Fibroblast of lung (primary cell): Measurements from ENCODE around the gene GPX8. TPM values are rescaled to one million over a fixed set of nuclear protein-coding genes. Genes with fewer than 3 reads are reported as not detected.

ENCODE experiments used
- DNase-seq, 2 donors: peaks; one replicate each; pipeline versions ENCODE4 v3.0.0 to v3.0.0-alpha.2; 2010; ENCODE audit warnings: low read depth in 2 of 2
- H2AFZ ChIP-seq: 2 replicates; pipeline ENCODE4 v1.5.1; 2012; ENCODE audit warnings: low read length, control low read depth, inconsistent platforms
- H3K27ac ChIP-seq: 2 replicates; pipeline ENCODE4 v1.5.1; 2011; ENCODE audit warnings: low read length, control low read depth; ENCODE audit not compliant: insufficient read depth
- H3K27me3 ChIP-seq: 2 replicates; pipeline ENCODE4 v1.5.1; 2011; ENCODE audit warnings: mild to moderate bottlenecking, low read length; ENCODE audit not compliant: control insufficient read depth, insufficient read depth
- H3K36me3 ChIP-seq: 2 replicates; pipeline ENCODE4 v1.5.1; 2011; ENCODE audit warnings: low read length; ENCODE audit not compliant: control insufficient read depth, insufficient read depth
- H3K4me1 ChIP-seq: 2 replicates; pipeline ENCODE4 v1.5.1; 2011; ENCODE audit warnings: low read length; ENCODE audit not compliant: control insufficient read depth, insufficient read depth; ENCODE audit errors: extremely low read depth
- H3K4me2 ChIP-seq: 2 replicates; pipeline ENCODE4 v1.5.1; 2011; ENCODE audit warnings: low read length, control low read depth; ENCODE audit not compliant: insufficient read depth; ENCODE audit errors: extremely low read depth
- H3K4me3 ChIP-seq, 4 experiments: fragments of 200-600 bp in 1 of 4; sonication (generic) in 1 of 4; replicated peaks in 1 of 4; 2 replicates each; pipeline ENCODE4 v1.5.1; 2011 to 2016; ENCODE audit warnings: low read length in 4 of 4, low read depth in 3 of 4, mild to moderate bottlenecking in 3 of 4, control low read depth in 2 of 4, inconsistent platforms in 1 of 4, mixed read lengths in 1 of 4; ENCODE audit not compliant: insufficient read depth in 1 of 4; ENCODE audit errors: control extremely low read depth in 1 of 4
- H3K79me2 ChIP-seq: 2 replicates; pipeline ENCODE4 v1.5.1; 2012; ENCODE audit warnings: mild to moderate bottlenecking, low read length, inconsistent platforms; ENCODE audit not compliant: control insufficient read depth, insufficient read depth
- H3K9ac ChIP-seq: 2 replicates; pipeline ENCODE4 v1.5.1; 2011; ENCODE audit warnings: mild to moderate bottlenecking, low read length, control low read depth; ENCODE audit not compliant: insufficient read depth
- H3K9me3 ChIP-seq: 2 replicates; pipeline ENCODE4 v1.5.1; 2012; ENCODE audit warnings: low read depth, low read length; ENCODE audit not compliant: control insufficient read depth, insufficient read depth
- H4K20me1 ChIP-seq: 2 replicates; pipeline ENCODE4 v1.5.1; 2011; ENCODE audit warnings: low read length; ENCODE audit not compliant: control insufficient read depth, insufficient read depth; ENCODE audit errors: extremely low read depth
- CTCF ChIP-seq, 2 donors: IDR thresholded peaks in 1 of 2; conservative IDR thresholded peaks in 1 of 2; 1 replicate in 1 of 2; 2 replicates in 1 of 2; pipeline ENCODE4 v1.5.1; 2011 to 2012; ENCODE audit warnings: low read length in 2 of 2, control low read depth in 1 of 2, inconsistent platforms in 1 of 2, low read depth in 1 of 2, mild to moderate bottlenecking in 1 of 2
- EZH2 ChIP-seq: IDR thresholded peaks from 2 replicates; pipeline ENCODE4 v1.5.1; 2012; ENCODE audit warnings: low read length, control low read depth, mild to moderate bottlenecking; ENCODE audit errors: missing control alignments
- polyA plus RNA-seq, 2 donors: library from polyadenylated mRNA; depleted of rRNA in 1 of 2; stranded (reverse) in 1 of 2; unstranded in 1 of 2; fragments of >200 nt; gene quantifications; 2 replicates each; pipeline ENCODE4 v1.2.1, GENCODE V29; 2011 to 2012; ENCODE audit warnings: missing spikeins in 1 of 2
- total RNA-seq: library from RNA; depleted of rRNA; stranded (reverse); fragments of >200 nt; gene quantifications from 2 replicates; pipeline ENCODE4 v1.2.1, GENCODE V29; 2014

GPX8 gene
- total and polyA plus RNA-seq, 2 donors (not counting 1 experiment from before 2014, with no cell fraction given) = 84.7 to 241 TPM

DNA sequence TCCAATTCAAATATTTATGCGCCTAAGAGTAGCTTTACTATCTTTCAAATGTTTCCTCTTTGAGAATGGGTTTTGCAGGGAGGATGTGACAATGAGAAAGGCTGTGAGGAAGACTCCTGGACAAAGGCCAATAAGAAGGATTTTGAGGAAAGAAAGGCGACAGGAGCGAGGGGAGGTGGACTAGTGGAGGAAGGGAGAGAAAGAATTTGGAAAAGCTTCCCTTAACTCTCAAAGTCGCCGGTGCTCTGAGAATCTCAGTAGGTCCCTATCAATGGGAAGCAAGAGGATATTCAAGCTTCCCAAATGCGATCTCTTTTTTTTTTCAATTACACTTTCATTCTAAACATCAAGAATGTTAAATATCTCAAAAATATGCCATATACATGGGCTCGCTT lies 15.8 kb downstream of the GPX8 start:
- H3K4me1 ChIP-seq = peaks cover 6% of the 10 kb centered on the region
- peaks cover 39% of the 10 kb centered on the region for H3K27me3 ChIP-seq
- no peak overlapping the region for H3K9ac ChIP-seq
- no peak overlapping the region for H2AFZ ChIP-seq
- peak overlapping the region; percentile 84 for H3K4me2 ChIP-seq
- TF ChIP-seq EZH2 (no peak), CTCF (conservative IDR thresholded peaks at IDR 0.05 in 1 of 2, IDR thresholded peaks at IDR 0.05 in 1 of 2; ENCODE audit: low read depth in 1 of 2, low read length in 2 of 2) (no peak)
- no peaks in the 10 kb centered on the region for H3K79me2 ChIP-seq
- no peak for DNase-seq
- H3K9me3 ChIP-seq = no peaks in the 10 kb centered on the region
- no peaks in the 10 kb centered on the region for H3K36me3 ChIP-seq
- H3K27ac ChIP-seq = no peak overlapping the region
- peak overlapping the region in 3 of 4 experiments; percentile 33 to 45 (median 44) for H3K4me3 ChIP-seq
- H4K20me1 ChIP-seq = no peaks in the 10 kb centered on the region

- peak overlapping the region; percentile 34 for H2AFZ ChIP-seq
- H4K20me1 ChIP-seq = no peaks in the 10 kb centered on the region
- H3K9me3 ChIP-seq = no peaks in the 10 kb centered on the region
- TF ChIP-seq EZH2 (peak; percentile 53), CTCF (conservative IDR thresholded peaks at IDR 0.05 in 1 of 2, IDR thresholded peaks at IDR 0.05 in 1 of 2; ENCODE audit: low read depth in 1 of 2, low read length in 2 of 2) (peak in 1 of 2 donors; percentile 4)
- peaks cover 40% of the 10 kb centered on the region for H3K27me3 ChIP-seq
- no peak overlapping the region for H3K27ac ChIP-seq
- DNase-seq = peak in 1 of 2 donors; percentile 14
- no peaks in the 10 kb centered on the region for H3K79me2 ChIP-seq
- H3K4me2 ChIP-seq = peak overlapping the region; percentile 84
- peaks cover 6% of the 10 kb centered on the region for H3K4me1 ChIP-seq
- no peaks in the 10 kb centered on the region for H3K36me3 ChIP-seq
- H3K9ac ChIP-seq = no peak overlapping the region
- H3K4me3 ChIP-seq = peak overlapping the region; percentile 10 to 45 (median 38)
These were observed 16.3 kb downstream of the GPX8 start for GRCh38 chr5:55176176-55176818.

DNA sequence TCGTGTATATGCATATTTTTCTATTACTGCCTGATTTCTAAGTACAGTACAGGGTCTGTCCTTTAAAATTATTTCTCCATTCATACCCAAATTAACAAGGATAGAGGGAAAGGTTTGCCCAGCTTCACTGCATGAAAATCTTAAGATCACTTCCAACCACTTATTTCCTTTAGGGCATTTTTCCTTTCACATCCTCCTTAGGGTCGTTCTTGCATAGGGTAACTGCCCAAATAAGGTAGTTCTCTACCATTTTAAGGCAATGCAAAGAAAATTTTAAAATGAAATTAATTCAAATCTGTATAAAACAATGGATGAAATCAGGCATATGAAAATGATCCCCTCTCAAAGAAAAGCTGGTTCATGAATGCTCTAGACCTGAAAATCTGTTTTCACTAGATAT lies 17.1 kb downstream of the GPX8 start:
- peaks cover 40% of the 10 kb centered on the region for H3K27me3 ChIP-seq
- H2AFZ ChIP-seq = no peak overlapping the region
- no peak overlapping the region for H3K9ac ChIP-seq
- no peaks in the 10 kb centered on the region for H3K36me3 ChIP-seq
- H3K4me3 ChIP-seq = no peak overlapping the region
- no peaks in the 10 kb centered on the region for H3K79me2 ChIP-seq
- no peaks in the 10 kb centered on the region for H4K20me1 ChIP-seq
- no peak for DNase-seq
- peaks cover 6% of the 10 kb centered on the region for H3K4me1 ChIP-seq
- H3K4me2 ChIP-seq = peak overlapping the region; percentile 84
- no peak overlapping the region for H3K27ac ChIP-seq
- no peaks in the 10 kb centered on the region for H3K9me3 ChIP-seq
- no peak for TF ChIP-seq EZH2
- no peak for TF ChIP-seq CTCF (conservative IDR thresholded peaks at IDR 0.05 in 1 of 2, IDR thresholded peaks at IDR 0.05 in 1 of 2; ENCODE audit: low read depth in 1 of 2, low read length in 2 of 2)
